HEK293 (cell line): ENCODE results near the gene ETS2.

ENCODE experiments used
- CTCF ChIA-PET: fragments of 350-600 bp; formaldehyde crosslinking; extraction: SDS; loops from one replicate; lab custom pipeline; 2021; ENCODE audit warnings: antibody characterized with exemption; lab: Yijun Ruan, JAX
- POLR2A ChIA-PET: fragments of 300-600 bp; formaldehyde crosslinking; extraction: SDS; loops from one replicate; lab custom pipeline; 2020; ENCODE audit warnings: antibody characterized with exemption, inconsistent platforms; lab: Yijun Ruan, JAX
- H3K27ac ChIP-seq: fragments of 200-500 bp; sonication (Bioruptor generic); 2 replicates; pipeline ENCODE4 v1.5.1; 2014; ENCODE audit warnings: low read depth, low read length, control low read depth, inconsistent platforms; ENCODE audit errors: extremely low read depth
- H3K36me3 ChIP-seq, 2 experiments: fragments of 200-500 bp in 1 of 2; sonication (Bioruptor generic) in 1 of 2; 1 replicate in 1 of 2; 2 replicates in 1 of 2; pipeline ENCODE4 v1.5.1; 2014 to 2017; ENCODE audit warnings: inconsistent platforms in 2 of 2, low read length in 2 of 2; ENCODE audit not compliant: control insufficient read depth in 2 of 2, insufficient read depth in 1 of 2
- H3K4me1 ChIP-seq: fragments of 200-500 bp; sonication (Bioruptor generic); 2 replicates; pipeline ENCODE4 v1.5.1; 2014; ENCODE audit warnings: mild to moderate bottlenecking, low read length, inconsistent platforms; ENCODE audit not compliant: control insufficient read depth, insufficient read depth
- H3K4me3 ChIP-seq: 2 replicates; pipeline ENCODE4 v1.5.1; 2011; ENCODE audit warnings: low read depth, mild to moderate bottlenecking, control low read depth, low read length, moderate library complexity
- H3K9me3 ChIP-seq: fragments of 200-500 bp; sonication (Bioruptor generic); 2 replicates; pipeline ENCODE4 v1.5.1; 2014; ENCODE audit warnings: low read depth, low read length, inconsistent platforms; ENCODE audit not compliant: control insufficient read depth, insufficient read depth
- KLF7 ChIP-seq: fragments of 450-650 bp; formaldehyde crosslinking; IDR thresholded peaks from 2 replicates; pipeline ENCODE4 v1.5.1; 2016; ENCODE audit warnings: missing biosample characterization, missing genetic modification characterization, borderline replicate concordance
- SCRT1 ChIP-seq: fragments of 450-650 bp; formaldehyde crosslinking; IDR thresholded peaks from 2 replicates; pipeline ENCODE4 v1.5.1; 2016; ENCODE audit warnings: missing biosample characterization, missing genetic modification characterization, borderline replicate concordance
- SCRT2 ChIP-seq: fragments of 450-650 bp; formaldehyde crosslinking; IDR thresholded peaks from 2 replicates; pipeline ENCODE4 v1.5.1; 2016; ENCODE audit warnings: missing biosample characterization, missing genetic modification characterization
- ZBTB8A ChIP-seq: fragments of 450-650 bp; formaldehyde crosslinking; IDR thresholded peaks from 2 replicates; pipeline ENCODE4 v1.5.1; 2016; ENCODE audit warnings: missing biosample characterization, missing genetic modification characterization
- ZNF10 ChIP-seq: fragments of 450-650 bp; formaldehyde crosslinking; IDR thresholded peaks from 2 replicates; pipeline ENCODE4 v1.5.1; 2017; ENCODE audit warnings: missing biosample characterization, missing genetic modification characterization
- ZNF169 ChIP-seq: fragments of 450-650 bp; formaldehyde crosslinking; IDR thresholded peaks from 2 replicates; pipeline ENCODE4 v1.5.1; 2016; ENCODE audit warnings: missing biosample characterization, missing genetic modification characterization
- ZNF2 ChIP-seq: fragments of 450-650 bp; formaldehyde crosslinking; IDR thresholded peaks from 2 replicates; pipeline ENCODE4 v1.5.1; 2016; ENCODE audit warnings: missing biosample characterization, missing genetic modification characterization
- ZNF24 ChIP-seq: fragments of 450-650 bp; formaldehyde crosslinking; IDR thresholded peaks from 2 replicates; pipeline ENCODE4 v1.5.1; 2016; ENCODE audit warnings: missing biosample characterization, missing genetic modification characterization
- ZNF248 ChIP-seq: fragments of 450-650 bp; formaldehyde crosslinking; IDR thresholded peaks from 2 replicates; pipeline ENCODE4 v1.5.1; 2017; ENCODE audit warnings: missing biosample characterization, missing genetic modification characterization
- ZNF266 ChIP-seq: fragments of 450-650 bp; formaldehyde crosslinking; IDR thresholded peaks from 2 replicates; pipeline ENCODE4 v1.5.1; 2016; ENCODE audit warnings: missing biosample characterization, missing genetic modification characterization, low read depth
- ZNF423 ChIP-seq: fragments of 450-650 bp; formaldehyde crosslinking; IDR thresholded peaks from 2 replicates; pipeline ENCODE4 v1.5.1; 2016; ENCODE audit warnings: missing biosample characterization, missing genetic modification characterization
- ZNF560 ChIP-seq: fragments of 450-650 bp; formaldehyde crosslinking; IDR thresholded peaks from 2 replicates; pipeline ENCODE4 v1.5.1; 2017; ENCODE audit warnings: missing biosample characterization, missing genetic modification characterization, borderline replicate concordance
- ZNF596 ChIP-seq: fragments of 450-650 bp; IDR thresholded peaks from 2 replicates; pipeline ENCODE4 v1.5.0; 2018; ENCODE audit warnings: missing biosample characterization, mild to moderate bottlenecking, missing genetic modification characterization, moderate library complexity
- ZNF670 ChIP-seq: fragments of 450-650 bp; formaldehyde crosslinking; IDR thresholded peaks from 2 replicates; pipeline ENCODE4 v1.5.1; 2016; ENCODE audit warnings: missing biosample characterization, missing genetic modification characterization, low read depth
- TF ChIP-seq, protein P1 (sequence below): fragments of 450-650 bp; formaldehyde crosslinking; IDR thresholded peaks from 2 replicates; pipeline ENCODE4 v1.5.1; 2016; ENCODE audit warnings: missing biosample characterization, missing genetic modification characterization
- TF ChIP-seq, protein P2 (sequence below): fragments of 450-650 bp; formaldehyde crosslinking; IDR thresholded peaks from 2 replicates; pipeline ENCODE4 v1.5.1; 2016; ENCODE audit warnings: missing biosample characterization, missing genetic modification characterization
- TF ChIP-seq, protein P3 (sequence below): fragments of 450-650 bp; formaldehyde crosslinking; IDR thresholded peaks from 2 replicates; pipeline ENCODE4 v1.5.1; 2016; ENCODE audit warnings: missing biosample characterization, missing genetic modification characterization

Gene ETS2

DNA sequence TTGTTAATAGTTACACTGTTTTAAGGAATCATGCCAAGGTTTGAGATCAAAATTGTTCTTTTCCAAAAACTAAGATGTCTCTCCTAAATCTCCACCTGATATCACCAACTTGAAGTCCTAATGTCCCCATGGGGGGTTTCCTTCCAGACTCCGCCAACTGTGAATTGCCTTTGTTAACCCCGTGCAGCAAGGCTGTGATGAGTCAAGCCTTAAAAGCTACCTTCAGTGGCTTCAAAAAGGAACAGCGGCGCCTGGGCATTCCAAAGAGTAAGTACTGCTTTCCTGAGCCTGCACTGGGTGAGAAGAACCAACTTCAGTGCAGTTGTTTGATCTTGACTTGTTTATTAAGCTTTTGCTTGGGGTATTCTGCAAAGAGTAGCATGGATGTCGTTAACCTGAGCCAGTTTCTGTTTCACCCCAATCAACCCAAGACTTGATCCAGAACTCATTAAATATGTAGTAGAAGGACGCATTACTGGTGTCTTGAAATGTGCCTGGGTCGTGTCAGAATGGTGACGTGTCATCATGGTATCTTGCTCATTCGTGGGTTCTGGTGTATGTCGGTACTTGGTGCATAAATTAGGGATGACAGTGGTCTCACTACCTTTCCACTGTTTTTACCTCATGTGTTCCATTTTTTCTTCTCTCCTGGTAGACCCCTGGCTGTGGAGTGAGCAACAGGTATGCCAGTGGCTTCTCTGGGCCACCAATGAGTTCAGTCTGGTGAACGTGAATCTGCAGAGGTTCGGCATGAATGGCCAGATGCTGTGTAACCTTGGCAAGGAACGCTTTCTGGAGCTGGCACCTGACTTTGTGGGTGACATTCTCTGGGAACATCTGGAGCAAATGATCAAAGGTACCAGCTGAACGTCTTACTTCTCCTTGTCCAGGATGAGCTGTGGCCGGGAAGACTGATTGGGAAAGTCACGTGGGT lies 8.7 kb downstream of the ETS2 start:
- POLR2A ChIA-PET, result interaction anchor here (1.4 kb wide), 1 partner anchor 9 kb away, joined by 3 read pairs; the partner anchor contains the start of gene ETS2
- CTCF ChIA-PET, result interaction anchor here (0.6 kb wide), 1 partner anchor 345 kb away, joined by 3 read pairs; no protein-coding TSS in a partner anchor

DNA sequence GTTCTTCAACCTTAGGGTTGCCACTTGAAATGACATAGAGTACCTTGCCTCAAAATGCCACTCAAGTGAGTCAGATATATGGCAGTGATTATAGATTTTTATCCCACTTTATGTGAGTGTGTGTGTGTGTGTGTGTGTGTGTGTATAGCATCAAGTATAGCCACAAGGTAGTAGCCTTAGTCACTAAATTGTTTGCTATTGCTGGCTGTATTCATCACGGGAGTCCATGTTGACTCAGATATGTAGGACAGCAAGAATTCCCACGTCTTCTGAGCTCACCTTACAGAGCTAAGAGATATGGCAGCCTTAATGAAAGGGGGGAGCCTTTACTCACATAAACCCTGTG lies 9.3 kb downstream of the ETS2 start:
- CTCF ChIA-PET, result interaction anchor here (0.6 kb wide), 2 partner anchors 345 to 495 kb away, joined by 3 read pairs; no protein-coding TSS in a partner anchor
- no peaks in the 10 kb centered on the region for H3K9me3 ChIP-seq
- TF ChIP-seq, protein P1, sequence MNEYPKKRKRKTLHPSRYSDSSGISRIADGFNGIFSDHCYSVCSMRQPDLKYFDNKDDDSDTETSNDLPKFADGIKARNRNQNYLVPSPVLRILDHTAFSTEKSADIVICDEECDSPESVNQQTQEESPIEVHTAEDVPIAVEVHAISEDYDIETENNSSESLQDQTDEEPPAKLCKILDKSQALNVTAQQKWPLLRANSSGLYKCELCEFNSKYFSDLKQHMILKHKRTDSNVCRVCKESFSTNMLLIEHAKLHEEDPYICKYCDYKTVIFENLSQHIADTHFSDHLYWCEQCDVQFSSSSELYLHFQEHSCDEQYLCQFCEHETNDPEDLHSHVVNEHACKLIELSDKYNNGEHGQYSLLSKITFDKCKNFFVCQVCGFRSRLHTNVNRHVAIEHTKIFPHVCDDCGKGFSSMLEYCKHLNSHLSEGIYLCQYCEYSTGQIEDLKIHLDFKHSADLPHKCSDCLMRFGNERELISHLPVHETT (tag by site-specific recombination), result no peak
- TF ChIP-seq, protein P2, sequence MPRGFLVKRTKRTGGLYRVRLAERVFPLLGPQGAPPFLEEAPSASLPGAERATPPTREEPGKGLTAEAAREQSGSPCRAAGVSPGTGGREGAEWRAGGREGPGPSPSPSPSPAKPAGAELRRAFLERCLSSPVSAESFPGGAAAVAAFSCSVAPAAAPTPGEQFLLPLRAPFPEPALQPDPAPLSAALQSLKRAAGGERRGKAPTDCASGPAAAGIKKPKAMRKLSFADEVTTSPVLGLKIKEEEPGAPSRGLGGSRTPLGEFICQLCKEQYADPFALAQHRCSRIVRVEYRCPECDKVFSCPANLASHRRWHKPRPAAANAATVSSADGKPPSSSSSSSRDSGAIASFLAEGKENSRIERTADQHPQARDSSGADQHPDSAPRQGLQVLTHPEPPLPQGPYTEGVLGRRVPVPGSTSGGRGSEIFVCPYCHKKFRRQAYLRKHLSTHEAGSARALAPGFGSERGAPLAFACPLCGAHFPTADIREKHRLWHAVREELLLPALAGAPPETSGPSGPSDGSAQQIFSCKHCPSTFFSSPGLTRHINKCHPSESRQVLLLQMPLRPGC (tag by site-specific recombination), result no peak
- TF ChIP-seq, protein P3, sequence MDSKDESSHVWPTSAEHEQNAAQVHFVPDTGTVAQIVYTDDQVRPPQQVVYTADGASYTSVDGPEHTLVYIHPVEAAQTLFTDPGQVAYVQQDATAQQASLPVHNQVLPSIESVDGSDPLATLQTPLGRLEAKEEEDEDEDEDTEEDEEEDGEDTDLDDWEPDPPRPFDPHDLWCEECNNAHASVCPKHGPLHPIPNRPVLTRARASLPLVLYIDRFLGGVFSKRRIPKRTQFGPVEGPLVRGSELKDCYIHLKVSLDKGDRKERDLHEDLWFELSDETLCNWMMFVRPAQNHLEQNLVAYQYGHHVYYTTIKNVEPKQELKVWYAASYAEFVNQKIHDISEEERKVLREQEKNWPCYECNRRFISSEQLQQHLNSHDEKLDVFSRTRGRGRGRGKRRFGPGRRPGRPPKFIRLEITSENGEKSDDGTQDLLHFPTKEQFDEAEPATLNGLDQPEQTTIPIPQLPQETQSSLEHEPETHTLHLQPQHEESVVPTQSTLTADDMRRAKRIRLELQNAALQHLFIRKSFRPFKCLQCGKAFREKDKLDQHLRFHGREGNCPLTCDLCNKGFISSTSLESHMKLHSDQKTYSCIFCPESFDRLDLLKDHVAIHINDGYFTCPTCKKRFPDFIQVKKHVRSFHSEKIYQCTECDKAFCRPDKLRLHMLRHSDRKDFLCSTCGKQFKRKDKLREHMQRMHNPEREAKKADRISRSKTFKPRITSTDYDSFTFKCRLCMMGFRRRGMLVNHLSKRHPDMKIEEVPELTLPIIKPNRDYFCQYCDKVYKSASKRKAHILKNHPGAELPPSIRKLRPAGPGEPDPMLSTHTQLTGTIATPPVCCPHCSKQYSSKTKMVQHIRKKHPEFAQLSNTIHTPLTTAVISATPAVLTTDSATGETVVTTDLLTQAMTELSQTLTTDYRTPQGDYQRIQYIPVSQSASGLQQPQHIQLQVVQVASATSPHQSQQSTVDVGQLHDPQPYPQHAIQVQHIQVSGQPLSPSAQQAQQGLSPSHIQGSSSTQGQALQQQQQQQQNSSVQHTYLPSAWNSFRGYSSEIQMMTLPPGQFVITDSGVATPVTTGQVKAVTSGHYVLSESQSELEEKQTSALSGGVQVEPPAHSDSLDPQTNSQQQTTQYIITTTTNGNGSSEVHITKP (tag by site-specific recombination), result no peak
- TF ChIP-seq ZNF596 (tag by site-specific recombination) (no peak), ZNF10 (tag by site-specific recombination) (no peak), ZNF2 (tag by site-specific recombination) (no peak)
- TF ChIP-seq, all 188 proteins: peak for 0
- Histone ChIP-seq H3K36me3 (peaks cover 46 to 93% of the 10 kb centered on the region in 2 experiments), H3K4me1 (no peaks in the 10 kb centered on the region), H3K4me3 (no peak overlapping the region), H3K27ac (no peak overlapping the region)
- POLR2A ChIA-PET, result interaction anchor here (1.4 kb wide), 1 partner anchor 9 kb away, joined by 3 read pairs; the partner anchor contains the start of gene ETS2

More for the DNA sequence above, 8.7 kb downstream of the ETS2 start:
- TF ChIP-seq ZBTB8A (tag by site-specific recombination), result no peak
- TF ChIP-seq SCRT1, result peak; percentile 49; the same call in 1 of the 2 replicates
- no peak for TF ChIP-seq ZNF423
- TF ChIP-seq ZNF560 (tag by site-specific recombination), result no peak
- TF ChIP-seq SCRT2 (tag by site-specific recombination), result peak; percentile 79
- TF ChIP-seq ZNF24 (tag by site-specific recombination), result no peak
- TF ChIP-seq ZNF266 (tag by site-specific recombination), result no peak
- TF ChIP-seq ZNF248 (tag by site-specific recombination), result no peak
- TF ChIP-seq ZNF169 (tag by site-specific recombination), result no peak
- TF ChIP-seq KLF7, result no peak
- TF ChIP-seq ZNF670 (tag by site-specific recombination), result no peak
- Histone ChIP-seq H3K36me3 (peaks cover 40 to 89% of the 10 kb centered on the region in 2 experiments), H3K4me3 (no peak overlapping the region), H3K9me3 (no peaks in the 10 kb centered on the region), H3K27ac (no peak overlapping the region), H3K4me1 (no peaks in the 10 kb centered on the region)
